ENCODE results near the gene IFNA8.

The IFNA8 gene

GRCh38 chr9:21412107-21412506, 3.2 kb downstream of the IFNA8 start:
- H3K4me3 ChIP-seq (ENCODE audit: low read length): no peak overlapping the region
- TF ChIP-seq CTCF (conservative IDR thresholded peaks at IDR 0.05; ENCODE audit: low read depth, low read length): no peak
- no peak for DNase-seq (ENCODE audit: low read depth)

- no peak for DNase-seq (ENCODE audit: low read depth)
- no peak overlapping the region for H3K4me3 ChIP-seq (ENCODE audit: low read length)
- TF ChIP-seq CTCF (conservative IDR thresholded peaks at IDR 0.05; ENCODE audit: low read depth, low read length): no peak
These were observed 4.2 kb downstream of the IFNA8 start for GRCh38 chr9:21413151-21413550.

DNA sequence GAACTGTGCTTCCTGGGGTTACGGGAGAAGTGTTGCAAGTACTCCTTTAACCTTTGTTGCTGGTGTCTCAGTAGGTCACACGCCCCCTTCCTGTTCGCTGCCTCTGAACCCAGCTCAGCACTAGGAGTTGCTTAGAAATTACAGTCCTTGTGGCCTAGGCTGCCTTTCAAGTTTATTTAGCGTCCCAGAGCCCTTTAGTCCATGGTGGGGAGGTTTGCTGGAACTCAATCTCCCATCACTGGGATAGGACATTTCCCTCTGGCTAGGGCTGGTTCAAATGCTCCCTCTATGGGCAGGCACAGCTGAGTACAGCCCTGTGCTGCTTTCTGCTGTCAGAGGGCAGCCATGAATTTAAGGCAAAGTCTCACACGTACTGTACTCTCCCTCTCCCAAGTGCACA, 4.7 kb downstream of the IFNA8 start:
- no peak overlapping the region for H3K4me3 ChIP-seq (ENCODE audit: low read length)
- no peak for DNase-seq (ENCODE audit: low read depth)
- TF ChIP-seq CTCF (conservative IDR thresholded peaks at IDR 0.05; ENCODE audit: low read depth, low read length): peak; percentile 27

DNA sequence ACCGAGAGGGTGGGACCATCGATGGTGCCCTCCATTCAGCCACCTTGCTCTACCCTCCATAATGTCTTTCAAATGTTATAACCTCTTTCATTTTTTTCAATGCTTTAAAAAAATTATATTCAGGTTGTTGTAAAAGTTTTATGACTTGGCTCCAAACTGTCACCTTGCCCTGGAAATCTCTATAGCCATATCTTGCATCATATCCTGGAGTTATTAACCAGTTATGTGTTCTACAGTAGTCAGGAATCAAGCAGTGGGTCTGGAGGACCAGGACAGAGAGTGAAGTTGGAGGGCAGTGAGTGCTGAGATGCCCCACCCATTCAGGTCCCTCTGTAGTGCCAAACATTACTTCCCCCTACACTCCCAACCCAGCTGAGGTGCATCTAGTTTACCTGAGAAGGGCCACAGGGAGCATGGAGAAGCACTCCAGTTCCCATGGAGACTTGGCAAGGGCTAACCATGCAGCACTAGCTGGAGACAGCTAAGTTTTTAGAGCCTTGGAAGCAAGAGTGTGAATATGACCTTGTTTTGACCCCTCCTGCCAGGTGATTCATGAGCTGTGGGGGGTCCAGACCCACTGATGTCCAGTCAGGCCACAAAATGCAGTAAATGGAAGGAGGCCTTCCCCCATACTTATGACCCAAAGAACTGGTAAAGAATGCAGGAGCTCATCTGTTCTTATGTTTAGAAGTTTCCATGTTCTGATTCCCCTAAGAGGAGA, 5.5 kb downstream of the IFNA8 start:
- TF ChIP-seq CTCF (conservative IDR thresholded peaks at IDR 0.05; ENCODE audit: low read depth, low read length): no peak
- DNase-seq (ENCODE audit: low read depth): no peak
- H3K4me3 ChIP-seq (ENCODE audit: low read length): no peak overlapping the region

DNA sequence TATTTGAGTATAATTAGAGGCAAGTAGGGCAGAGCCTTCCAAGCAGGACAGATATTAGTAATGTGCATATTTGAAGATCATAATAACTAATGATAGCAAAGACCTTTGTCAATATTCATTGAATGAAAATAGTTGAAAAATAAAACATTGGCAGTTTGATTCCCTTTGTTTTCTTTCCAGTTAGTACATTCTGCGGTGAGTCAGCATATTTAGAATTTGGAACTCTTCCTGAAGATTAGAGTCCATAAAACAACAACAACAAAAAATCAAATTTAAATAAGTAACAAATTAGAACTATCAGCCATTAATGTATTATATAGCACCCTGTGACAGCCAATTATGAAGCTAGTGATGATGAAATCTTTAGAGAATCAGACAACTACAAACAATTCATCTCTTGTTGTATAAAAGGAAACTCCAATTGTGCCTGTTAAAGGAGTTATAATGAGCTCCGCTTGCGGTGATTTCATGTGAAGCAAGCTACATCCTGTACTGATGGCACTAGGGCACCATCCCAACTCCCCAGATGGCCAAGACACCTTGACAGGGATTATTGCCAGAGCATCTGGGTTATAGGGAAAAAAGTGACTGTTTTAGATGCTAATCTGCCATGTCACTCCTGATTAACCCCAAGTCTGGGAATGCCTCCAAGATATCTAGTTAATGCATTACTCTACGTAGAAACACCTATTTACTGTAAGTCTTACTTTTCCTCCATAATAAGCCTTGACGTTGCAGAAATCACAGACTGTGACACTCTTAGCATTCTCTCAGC, 6.8 kb downstream of the IFNA8 start:
- no peak for TF ChIP-seq CTCF (conservative IDR thresholded peaks at IDR 0.05; ENCODE audit: low read depth, low read length)
- DNase-seq (ENCODE audit: low read depth): peak; percentile 69
- H3K4me3 ChIP-seq (ENCODE audit: low read length): no peak overlapping the region

- DNase-seq (ENCODE audit: low read depth): no peak
- TF ChIP-seq CTCF (conservative IDR thresholded peaks at IDR 0.05; ENCODE audit: low read depth, low read length): no peak
These were observed 19.3 kb downstream of the IFNA8 start for GRCh38 chr9:21428235-21428634.

GRCh38 chr9:21429191-21429590, 20.3 kb downstream of the IFNA8 start:
- TF ChIP-seq CTCF (conservative IDR thresholded peaks at IDR 0.05; ENCODE audit: low read depth, low read length): no peak
- H3K4me3 ChIP-seq (ENCODE audit: low read length): no peak overlapping the region
- DNase-seq (ENCODE audit: low read depth): no peak

More at GRCh38 chr9:21428235-21428634, 19.3 kb downstream of the IFNA8 start:
- H3K4me3 ChIP-seq (ENCODE audit: low read length): no peak overlapping the region
